Upper lobe of left lung (tissue), 4 donors: ENCODE data around the gene ITPRIPL2.

Source experiments
- POLR2A ChIP-seq, 4 donors: fragments of 450-650 bp; IDR thresholded peaks; one replicate each; pipeline ENCODE4 v1.5.1; 2016 to 2017; ENCODE audit warnings: antibody characterized with exemption in 4 of 4, mild to moderate bottlenecking in 2 of 4
- TF ChIP-seq, protein P1 (sequence below), 6 experiments: fragments of 450-650 bp in 4 of 6; fragments of 200-600 bp in 2 of 6; sonication (generic) in 2 of 6; IDR thresholded peaks; one replicate each; pipeline ENCODE4 v1.5.1; 2016 to 2019; ENCODE audit warnings: antibody characterized with exemption in 6 of 6

DNA sequence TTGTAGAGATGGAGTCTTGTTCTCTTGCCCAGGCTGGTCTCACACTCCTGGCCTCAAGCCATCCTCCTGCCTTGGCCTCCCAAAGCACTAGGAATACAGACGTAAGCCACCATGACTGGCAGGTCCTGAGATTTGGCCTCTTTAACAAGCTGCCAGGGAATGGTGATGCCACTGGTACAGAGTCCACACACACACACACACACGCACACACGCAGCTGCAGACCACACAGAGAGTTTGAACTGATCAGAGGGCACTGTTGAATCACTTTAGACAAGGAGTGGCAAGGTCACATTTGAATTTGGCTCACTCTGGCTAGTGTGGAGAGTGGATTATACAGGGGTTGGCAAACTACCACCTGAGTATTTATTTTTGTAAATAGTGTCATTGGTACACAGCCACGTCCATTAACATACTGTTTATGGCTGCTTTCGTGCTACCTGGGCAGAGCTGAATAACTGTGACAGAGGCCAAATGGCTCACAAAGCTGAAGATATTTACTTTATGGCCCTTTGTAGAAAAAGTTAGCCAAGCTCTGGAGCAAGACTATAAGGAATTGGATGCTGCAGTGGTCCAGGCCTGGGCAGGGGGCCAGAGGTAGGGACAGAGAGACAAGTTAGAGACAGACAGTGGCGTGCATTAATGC lies 9.9 kb downstream of the ITPRIPL2 start:
- TF ChIP-seq POLR2A (IDR thresholded peaks at IDR 0.05), result no peak
- TF ChIP-seq, protein P1, sequence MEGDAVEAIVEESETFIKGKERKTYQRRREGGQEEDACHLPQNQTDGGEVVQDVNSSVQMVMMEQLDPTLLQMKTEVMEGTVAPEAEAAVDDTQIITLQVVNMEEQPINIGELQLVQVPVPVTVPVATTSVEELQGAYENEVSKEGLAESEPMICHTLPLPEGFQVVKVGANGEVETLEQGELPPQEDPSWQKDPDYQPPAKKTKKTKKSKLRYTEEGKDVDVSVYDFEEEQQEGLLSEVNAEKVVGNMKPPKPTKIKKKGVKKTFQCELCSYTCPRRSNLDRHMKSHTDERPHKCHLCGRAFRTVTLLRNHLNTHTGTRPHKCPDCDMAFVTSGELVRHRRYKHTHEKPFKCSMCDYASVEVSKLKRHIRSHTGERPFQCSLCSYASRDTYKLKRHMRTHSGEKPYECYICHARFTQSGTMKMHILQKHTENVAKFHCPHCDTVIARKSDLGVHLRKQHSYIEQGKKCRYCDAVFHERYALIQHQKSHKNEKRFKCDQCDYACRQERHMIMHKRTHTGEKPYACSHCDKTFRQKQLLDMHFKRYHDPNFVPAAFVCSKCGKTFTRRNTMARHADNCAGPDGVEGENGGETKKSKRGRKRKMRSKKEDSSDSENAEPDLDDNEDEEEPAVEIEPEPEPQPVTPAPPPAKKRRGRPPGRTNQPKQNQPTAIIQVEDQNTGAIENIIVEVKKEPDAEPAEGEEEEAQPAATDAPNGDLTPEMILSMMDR (IDR thresholded peaks at IDR 0.05), result no peak
